Measurements from ENCODE around the gene AKAP9.

- TF ChIP-seq POLR2A (IDR thresholded peaks at IDR 0.05; ENCODE audit: low read length) (no peak), GATA1 (IDR thresholded peaks at IDR 0.05; ENCODE audit: low read depth, low read length) (no peak)
Measured at GRCh38 chr7:92042056-92042737, 101.5 kb downstream of the AKAP9 start.

All from erythroblast (primary cell).